Fibroblast of pulmonary artery (primary cell): ENCODE measurements around the gene GFOD1.

Experiments
- DNase-seq: peaks from one replicate; pipeline ENCODE4 v3.0.0-alpha.2; 2010; ENCODE audit warnings: low read depth
- H3K4me3 ChIP-seq: replicated peaks from 2 replicates; pipeline ENCODE4 v1.5.1; 2011; ENCODE audit warnings: low read depth, mild to moderate bottlenecking, control low read depth, low read length, moderate library complexity
- TF ChIP-seq, protein P1 (sequence below): IDR thresholded peaks from 2 replicates; pipeline ENCODE4 v1.5.1; 2011; ENCODE audit warnings: mild to moderate bottlenecking, control low read depth, low read length, inconsistent platforms; ENCODE audit errors: missing control alignments

GFOD1 gene

DNA sequence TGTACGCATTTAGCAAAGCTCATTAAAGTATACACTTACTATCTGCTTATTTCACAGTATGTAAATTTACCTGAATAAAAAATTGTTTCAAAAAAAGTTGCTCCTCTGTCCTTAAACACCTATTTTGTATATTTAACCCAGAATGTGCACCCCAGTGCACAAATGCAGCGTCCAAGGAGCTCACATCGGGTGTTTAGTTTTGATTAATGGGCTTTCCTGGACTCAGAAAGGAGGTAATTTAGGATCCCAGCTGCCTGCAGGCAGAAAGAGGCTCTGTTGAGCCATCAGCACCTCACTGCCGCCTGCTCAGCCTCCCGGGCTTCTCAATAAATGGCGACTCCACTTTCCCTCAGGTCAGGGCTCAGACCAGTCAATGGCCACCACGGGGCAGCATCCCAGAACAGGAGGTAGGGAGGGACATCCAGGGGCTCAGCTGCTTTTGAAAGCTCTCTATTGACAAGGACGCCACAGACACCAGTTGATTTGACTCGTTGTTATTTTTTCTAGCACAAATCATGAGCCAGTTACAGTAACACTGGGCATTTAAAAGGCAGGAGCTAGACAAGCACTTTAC, 88.9 kb downstream of the GFOD1 start:
- no peak for DNase-seq
- TF ChIP-seq, protein P1, sequence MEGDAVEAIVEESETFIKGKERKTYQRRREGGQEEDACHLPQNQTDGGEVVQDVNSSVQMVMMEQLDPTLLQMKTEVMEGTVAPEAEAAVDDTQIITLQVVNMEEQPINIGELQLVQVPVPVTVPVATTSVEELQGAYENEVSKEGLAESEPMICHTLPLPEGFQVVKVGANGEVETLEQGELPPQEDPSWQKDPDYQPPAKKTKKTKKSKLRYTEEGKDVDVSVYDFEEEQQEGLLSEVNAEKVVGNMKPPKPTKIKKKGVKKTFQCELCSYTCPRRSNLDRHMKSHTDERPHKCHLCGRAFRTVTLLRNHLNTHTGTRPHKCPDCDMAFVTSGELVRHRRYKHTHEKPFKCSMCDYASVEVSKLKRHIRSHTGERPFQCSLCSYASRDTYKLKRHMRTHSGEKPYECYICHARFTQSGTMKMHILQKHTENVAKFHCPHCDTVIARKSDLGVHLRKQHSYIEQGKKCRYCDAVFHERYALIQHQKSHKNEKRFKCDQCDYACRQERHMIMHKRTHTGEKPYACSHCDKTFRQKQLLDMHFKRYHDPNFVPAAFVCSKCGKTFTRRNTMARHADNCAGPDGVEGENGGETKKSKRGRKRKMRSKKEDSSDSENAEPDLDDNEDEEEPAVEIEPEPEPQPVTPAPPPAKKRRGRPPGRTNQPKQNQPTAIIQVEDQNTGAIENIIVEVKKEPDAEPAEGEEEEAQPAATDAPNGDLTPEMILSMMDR: no peak
- H3K4me3 ChIP-seq: no peak overlapping the region

DNA sequence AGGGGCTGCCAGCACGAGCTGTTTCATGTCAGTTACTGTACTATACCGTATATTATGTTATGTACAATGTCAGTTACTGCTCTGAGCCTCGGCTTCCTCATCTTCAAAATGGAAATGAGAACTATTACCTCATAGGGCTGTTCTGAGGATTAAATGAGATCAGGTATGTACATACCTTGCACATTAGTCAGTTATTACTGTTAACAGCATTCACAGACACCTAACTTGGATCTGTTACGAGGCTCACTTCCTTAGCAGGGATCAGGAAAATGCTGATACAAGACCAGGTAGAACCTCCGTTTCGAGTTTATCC, 89.4 kb downstream of the GFOD1 start:
- no peak for DNase-seq
- no peak overlapping the region for H3K4me3 ChIP-seq
- TF ChIP-seq, protein P1: no peak

DNA sequence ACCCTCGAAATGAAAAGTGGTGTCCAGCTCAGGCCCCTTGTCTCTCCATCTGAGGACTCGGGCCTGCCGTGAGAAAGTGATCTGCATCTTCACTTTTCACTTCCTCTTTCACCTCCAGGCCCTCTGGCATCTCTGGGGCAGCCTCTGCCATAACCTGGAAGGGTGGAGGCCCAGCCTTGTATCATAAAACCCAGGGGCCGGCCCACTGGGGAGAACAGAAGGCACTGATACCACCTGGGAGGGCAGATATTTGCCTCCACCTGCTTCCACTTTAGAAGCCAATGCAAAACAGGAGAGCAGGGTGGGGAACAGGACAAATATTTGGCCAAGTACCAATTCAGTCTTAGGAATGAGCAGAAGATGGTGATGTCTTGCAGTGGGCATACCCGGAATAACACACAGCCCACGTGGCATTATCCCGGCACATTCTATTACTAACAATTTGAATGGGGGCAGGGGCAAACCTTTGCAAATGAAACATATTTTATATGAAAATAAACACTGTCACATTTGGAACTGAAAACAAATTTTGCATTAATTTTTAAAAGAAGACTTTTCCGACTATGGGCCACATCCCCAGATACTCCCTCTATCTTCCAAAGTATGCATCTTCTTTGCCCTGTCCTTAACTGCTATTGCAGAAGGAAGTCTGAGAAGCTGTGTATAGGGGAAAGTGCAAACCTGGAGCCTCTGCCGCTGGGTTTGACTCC, 89.9 kb downstream of the GFOD1 start:
- TF ChIP-seq, protein P1: peak; percentile 25
- no peak for DNase-seq
- no peak overlapping the region for H3K4me3 ChIP-seq

DNA sequence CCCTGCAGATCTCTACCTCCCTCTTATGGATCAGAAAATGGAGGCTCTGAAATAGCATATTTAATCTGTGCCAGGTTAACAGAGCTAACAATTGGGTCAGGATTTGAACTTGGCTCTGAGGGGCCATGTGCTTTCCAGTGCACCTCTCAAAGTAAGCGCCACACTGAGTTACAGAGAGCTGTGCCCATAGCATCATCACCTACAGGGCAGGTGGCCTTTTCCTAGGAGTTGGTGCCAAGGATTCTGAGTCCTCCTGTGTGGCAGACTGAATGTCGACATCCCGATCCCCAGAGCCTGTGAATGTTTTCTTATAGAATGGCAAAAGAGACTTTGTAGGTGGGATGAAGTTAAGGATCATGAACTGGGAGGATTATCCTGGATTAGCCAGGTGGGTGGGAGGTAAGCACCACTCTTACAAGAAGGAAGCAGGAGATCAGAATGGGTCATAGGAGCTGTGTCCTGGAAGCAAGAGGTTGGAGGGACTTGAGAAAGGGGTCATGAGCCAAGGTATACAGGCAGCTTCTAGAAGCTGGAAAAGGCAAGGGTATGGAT, 91.1 kb downstream of the GFOD1 start:
- TF ChIP-seq, protein P1: no peak
- H3K4me3 ChIP-seq: no peak overlapping the region
- no peak for DNase-seq

DNA sequence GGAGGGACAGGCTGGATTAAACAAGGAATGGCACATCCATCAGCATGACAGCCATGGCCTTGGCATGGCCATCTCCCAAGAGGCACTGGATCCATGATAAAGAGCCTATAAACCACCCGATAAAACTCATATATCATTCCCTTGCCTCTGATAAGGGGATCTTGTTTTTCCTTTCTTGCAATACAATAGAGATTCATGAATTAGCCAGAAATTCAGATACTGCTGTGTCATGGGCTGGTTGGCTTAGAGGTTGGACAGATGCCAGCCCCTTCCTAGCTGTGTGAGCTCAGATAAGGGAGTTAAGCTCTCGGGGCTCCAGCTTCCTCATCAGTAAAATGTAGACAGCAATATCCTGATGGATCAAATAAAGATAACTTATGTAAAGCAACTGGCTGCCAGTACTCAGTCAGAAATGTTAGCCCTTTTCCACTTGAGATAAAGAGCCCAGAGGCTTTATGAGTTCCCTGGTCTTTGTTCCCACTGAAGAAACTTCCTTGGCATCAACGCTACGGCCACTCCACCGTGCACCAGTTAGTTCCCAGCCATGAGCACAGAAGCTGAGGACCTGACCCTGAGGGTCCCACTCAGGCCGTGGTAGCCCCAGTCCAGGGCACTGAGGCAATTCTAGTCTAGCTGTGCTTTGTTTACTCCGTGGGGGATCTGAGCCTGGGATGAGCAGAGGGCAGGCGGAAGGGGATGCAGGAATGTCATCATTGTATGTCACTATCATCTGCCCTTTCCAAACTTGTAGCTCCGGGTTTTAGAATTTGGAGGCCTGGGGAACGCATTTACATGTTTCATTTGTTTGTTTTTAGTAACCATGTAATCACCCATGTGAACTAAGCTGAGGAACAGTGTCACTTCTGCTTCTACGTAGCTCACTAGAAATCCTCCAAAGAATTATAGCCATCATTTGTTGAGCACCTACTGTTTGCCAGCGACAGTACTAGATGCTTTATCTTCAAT, 91.8 kb downstream of the GFOD1 start:
- TF ChIP-seq, protein P1: no peak
- DNase-seq: peak; percentile 96
- no peak overlapping the region for H3K4me3 ChIP-seq

DNA sequence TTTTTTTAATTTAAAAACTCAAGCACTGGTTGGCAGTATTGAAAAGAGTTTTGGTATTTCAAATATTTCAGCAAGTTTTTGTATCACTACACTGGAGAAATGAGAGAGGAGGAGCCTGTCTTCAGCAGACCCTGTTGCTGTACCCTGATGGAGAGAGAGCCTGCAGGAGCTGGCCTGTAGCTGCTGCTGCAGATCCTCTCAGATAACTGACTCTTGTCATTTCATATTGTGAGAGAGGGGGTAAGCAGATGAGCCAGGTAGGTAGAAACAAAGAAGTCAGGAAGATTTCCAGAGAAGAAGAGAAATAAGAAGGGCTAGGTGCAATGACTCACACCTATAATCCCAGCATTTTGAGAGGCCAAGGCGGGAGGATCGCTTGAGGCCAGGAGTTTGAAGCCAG, 94.9 kb downstream of the GFOD1 start:
- no peak for DNase-seq
- TF ChIP-seq, protein P1: no peak
- H3K4me3 ChIP-seq: no peak overlapping the region
